Measurements from ENCODE around the gene OBP2B.

- TF ChIP-seq CTCF (conservative IDR thresholded peaks at IDR 0.05; ENCODE audit: low read length): no peak
- no peak for TF ChIP-seq EZH2phosphoT487 (IDR thresholded peaks at IDR 0.05; ENCODE audit: borderline replicate concordance, low read depth, low read length)
These were observed 16.3 kb upstream of the OBP2B start for GRCh38 chr9:133225171-133226011.
